ENCODE measurements around the gene ISCA2.
"Not testable (repeated sequence)": the region's sequence is repeated elsewhere in the genome, so short reads cannot be mapped to it uniquely, and the experiment has no call there.

ISCA2 gene

DNA sequence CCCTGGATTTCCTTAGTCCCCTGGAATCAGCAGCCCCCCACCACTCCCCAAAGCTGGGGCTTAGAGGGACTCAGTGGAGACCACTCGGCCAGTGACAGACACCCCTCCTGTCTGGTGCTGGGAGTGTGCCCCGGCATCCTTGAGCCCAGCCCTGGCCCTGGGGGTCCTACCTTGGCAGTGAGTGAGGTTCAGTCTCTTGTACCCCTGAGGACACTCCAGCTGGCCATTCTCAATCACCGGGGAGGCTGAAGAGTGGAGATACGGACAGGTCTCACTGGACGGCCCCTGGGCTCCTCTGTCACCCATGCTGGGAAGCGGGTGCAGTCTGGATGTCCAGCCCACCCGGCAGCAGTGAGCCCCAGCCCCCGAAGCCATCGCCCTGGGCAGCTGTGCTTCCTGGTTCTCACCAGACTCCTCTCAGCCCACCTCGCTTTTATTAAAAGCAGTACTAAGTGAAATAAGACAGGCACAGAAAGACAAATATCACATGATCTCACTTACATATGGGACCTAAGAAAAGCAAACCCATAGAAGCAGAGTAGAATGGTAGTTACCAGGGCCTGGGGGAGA is 42.3 kb downstream of the ISCA2 start:
- Histone ChIP-seq H3K4me3 (no peak overlapping the region), H3K27ac (peak overlapping the region in 1 of 2 donors; percentile 28)
- TF ChIP-seq, protein P1, sequence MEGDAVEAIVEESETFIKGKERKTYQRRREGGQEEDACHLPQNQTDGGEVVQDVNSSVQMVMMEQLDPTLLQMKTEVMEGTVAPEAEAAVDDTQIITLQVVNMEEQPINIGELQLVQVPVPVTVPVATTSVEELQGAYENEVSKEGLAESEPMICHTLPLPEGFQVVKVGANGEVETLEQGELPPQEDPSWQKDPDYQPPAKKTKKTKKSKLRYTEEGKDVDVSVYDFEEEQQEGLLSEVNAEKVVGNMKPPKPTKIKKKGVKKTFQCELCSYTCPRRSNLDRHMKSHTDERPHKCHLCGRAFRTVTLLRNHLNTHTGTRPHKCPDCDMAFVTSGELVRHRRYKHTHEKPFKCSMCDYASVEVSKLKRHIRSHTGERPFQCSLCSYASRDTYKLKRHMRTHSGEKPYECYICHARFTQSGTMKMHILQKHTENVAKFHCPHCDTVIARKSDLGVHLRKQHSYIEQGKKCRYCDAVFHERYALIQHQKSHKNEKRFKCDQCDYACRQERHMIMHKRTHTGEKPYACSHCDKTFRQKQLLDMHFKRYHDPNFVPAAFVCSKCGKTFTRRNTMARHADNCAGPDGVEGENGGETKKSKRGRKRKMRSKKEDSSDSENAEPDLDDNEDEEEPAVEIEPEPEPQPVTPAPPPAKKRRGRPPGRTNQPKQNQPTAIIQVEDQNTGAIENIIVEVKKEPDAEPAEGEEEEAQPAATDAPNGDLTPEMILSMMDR (IDR thresholded peaks at IDR 0.05) = no peak
- no peak for DNase-seq (ENCODE audit: low spot score)

DNA sequence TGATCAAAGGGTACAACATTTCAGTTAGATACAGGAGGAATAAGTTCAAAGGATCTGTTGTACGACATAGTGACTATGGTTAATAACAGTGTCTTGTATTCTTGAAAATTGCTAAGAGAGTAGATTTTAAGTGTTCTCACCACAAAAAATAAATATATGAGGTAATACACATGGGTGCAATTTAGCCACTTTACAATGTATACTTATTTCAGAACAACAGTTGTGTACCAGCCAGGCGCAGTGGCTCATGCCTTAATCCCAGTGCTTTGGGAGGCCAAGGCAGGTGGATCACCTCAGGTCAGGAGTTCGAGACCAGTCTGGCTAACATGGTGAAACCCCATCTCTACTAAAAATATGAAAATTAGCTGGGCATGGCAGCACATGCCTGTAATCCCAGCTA is 42.8 kb downstream of the ISCA2 start:
- not testable (repeated sequence) for DNase-seq (ENCODE audit: low spot score); H3K27ac ChIP-seq; H3K4me3 ChIP-seq

DNA sequence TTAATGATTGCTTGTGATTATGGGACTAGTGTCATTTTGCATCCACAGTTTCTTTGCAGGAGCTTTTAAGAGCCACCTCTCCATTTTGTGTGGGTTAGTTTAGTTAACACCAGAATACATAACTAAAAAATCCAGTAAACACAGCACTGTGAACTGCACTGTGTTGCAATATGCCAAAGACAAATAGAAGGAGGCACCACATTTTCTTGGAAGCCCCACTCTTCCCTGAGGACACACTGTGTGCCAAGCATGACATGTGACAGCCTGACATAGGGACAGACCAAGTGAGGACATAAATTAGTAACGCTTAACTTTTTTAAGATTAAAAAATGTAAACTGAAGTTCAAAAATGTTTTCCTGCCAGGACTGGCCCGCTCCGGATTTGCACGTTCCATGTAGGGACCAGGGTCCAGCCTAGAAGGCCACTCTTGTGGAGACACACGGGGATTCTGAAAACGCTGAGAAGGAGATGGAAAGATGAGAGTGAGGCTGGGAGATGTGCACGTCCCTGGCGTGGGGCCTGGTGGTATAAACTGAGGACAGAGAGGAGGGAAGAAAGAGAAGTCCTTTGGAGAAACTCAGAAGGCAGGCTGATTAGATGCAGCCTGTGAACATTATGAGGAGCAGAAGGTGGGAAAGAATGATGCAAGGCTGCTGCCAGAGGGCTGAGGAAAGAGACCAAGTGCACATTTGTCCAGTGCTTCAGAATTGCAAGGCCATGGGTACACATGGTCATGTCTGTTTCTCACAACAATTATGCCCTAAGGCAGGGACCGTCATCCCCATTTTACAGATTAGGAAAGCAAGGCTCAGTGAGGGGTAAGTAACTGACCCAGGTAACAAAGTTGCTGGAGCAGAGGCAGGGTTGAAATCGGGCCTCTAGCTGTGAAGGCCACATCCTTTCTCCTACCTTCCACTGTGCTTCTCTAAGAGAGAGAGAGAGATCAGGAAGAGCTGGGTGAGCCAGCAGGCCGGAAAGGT is 45.1 kb downstream of the ISCA2 start:
- Histone ChIP-seq H3K27ac (peak overlapping the region in 1 of 2 donors; percentile 15), H3K4me3 (no peak overlapping the region)
- DNase-seq (ENCODE audit: low spot score) = no peak
- TF ChIP-seq, protein P1 (IDR thresholded peaks at IDR 0.05) = no peak

DNA sequence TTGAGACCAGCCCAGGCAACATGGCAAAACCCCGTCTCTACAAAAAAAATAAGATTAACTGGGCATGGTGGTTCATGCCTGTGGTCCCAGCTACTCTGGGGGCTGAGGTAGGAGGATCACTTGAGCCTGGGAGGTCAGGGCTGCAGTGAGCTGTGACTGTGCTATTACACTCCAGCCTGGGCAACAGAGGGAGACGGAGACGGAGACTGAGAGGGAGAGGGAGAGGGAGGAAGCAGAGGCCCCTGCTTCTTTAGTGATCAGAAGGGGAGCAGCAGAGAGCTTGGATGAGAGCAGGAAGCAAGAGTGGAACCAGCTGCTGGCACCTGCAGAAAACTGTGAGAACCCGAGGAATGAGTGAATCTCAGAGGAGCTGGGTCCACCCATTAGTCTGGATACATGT is 45.9 kb downstream of the ISCA2 start:
- no peak overlapping the region for H3K4me3 ChIP-seq
- no peak overlapping the region for H3K27ac ChIP-seq
- no peak for DNase-seq (ENCODE audit: low spot score)
- TF ChIP-seq, protein P1 (IDR thresholded peaks at IDR 0.05) = no peak

DNA sequence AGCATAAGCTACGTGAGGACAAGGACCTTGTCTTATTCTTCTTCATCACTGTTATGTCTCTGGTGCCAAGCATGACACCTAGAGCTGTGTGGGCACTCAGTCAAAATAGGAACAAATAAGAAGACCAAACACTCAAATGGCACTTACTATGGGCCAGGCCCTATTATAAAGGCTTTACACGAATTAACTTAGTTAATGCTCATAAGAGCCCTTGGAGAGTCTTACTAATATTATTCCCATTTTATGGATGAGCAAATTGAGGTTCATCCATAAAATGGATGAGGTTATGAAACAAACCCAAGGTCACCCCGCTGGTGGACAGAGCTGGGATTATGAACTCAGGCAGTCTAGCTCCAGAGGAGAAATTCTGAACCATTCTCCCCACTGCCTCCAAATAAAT is 47.7 kb downstream of the ISCA2 start:
- H3K4me3 ChIP-seq = no peak overlapping the region
- TF ChIP-seq, protein P1 (IDR thresholded peaks at IDR 0.05) = no peak
- DNase-seq (ENCODE audit: low spot score) = no peak

DNA sequence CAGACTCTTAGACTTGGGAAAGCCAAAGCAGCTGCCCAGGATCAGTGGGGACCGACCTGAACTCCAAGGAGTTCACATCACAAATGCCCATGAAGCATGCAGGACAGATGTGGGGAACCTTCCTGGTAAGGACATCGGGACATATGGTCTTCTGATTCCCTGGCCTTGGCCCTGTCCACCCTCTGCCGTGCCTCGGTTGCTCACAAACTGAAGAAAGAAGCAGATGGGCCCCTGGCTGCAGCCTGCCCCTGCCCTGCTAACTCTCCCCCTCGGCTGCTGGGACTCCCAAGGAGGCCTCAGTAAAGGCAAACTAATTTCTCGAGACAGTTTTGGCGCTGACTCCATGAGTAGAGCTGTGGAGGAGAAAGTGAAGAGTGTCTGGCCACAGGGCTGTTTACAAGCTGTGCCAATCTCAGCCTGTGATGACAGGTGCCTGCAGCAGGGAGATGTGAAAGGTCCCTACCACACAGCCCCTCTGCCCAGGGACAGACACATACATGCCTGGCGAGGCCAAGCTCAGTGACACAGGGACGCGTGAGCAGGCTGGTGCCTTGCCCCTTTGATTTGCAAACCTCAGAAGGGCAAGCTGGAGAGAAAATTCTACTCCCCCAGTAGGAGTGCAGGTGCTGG is 48.6 kb downstream of the ISCA2 start:
- no peak for DNase-seq (ENCODE audit: low spot score)
- H3K4me3 ChIP-seq = no peak overlapping the region
- TF ChIP-seq, protein P1 (IDR thresholded peaks at IDR 0.05) = no peak
- H3K27ac ChIP-seq = no peak overlapping the region

More for the DNA sequence above, 47.7 kb downstream of the ISCA2 start:
- no peak overlapping the region for H3K27ac ChIP-seq

DNA sequence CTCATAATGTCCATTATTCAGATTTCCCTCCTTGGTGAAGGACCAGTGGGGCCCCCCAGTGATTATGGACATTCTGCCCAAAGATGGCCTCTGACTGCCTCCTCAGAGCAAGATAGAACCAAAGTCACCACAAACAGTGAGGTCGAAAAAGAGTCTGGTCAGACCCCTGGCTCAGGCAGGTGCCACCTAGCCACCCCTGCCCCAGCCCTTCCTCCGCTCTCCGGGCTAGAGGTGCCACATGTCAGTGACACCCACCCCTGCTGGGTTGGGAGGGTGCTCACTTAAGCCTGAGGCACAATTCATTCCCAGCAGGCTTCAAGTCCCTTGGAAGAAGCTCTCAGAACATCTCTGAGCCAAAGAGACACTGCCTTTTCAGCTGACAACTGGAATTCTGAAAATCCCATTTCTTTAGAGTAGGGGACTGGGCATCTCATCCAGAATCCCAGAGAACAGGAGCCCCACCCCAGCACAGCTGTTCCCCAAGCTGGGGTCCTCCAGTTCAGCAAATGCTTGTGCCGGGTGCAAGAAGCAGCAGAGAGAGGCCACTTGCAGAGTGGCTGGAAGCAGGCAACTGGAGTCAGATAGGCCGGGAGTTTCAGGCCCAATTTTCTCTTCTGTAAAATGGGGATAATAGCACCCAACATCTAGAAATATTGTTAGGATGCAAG is 50.3 kb downstream of the ISCA2 start:
- Histone ChIP-seq H3K27ac (no peak overlapping the region), H3K4me3 (no peak overlapping the region)
- TF ChIP-seq, protein P1 (IDR thresholded peaks at IDR 0.05) = no peak
- no peak for DNase-seq (ENCODE audit: low spot score)
